NCI-H187 (cell line): ENCODE data around the gene CMC1.
"Not testable (repeated sequence)": the region's sequence is repeated elsewhere in the genome, so short reads cannot be mapped to it uniquely, and the experiment has no call there.

Source experiments
- DNase-seq, 2 experiments: peaks; one replicate each; lab custom pipeline; 2025; lab: John Stamatoyannopoulos, UW

Gene CMC1

GRCh38 chr3:28241221-28242160, at the start of gene CMC1:
Gene CMC1, plus strand, starts transcription at chr3:28241619. Its CDS starts 175 bp downstream, at chr3:28241794.
- DNase-seq = peak; percentile 76 to 86

GRCh38 chr3:28198161-28198560, 43.3 kb upstream of the CMC1 start:
- no peak for DNase-seq

GRCh38 chr3:28198974-28199373, 42.4 kb upstream of the CMC1 start:
- no peak for DNase-seq

- DNase-seq = not testable (repeated sequence)
These were observed 41.8 kb upstream of the CMC1 start for GRCh38 chr3:28199643-28200042.

GRCh38 chr3:28200366-28200848, 41.0 kb upstream of the CMC1 start:
- not testable (repeated sequence) for DNase-seq

GRCh38 chr3:28206479-28206878, 34.9 kb upstream of the CMC1 start:
- DNase-seq = no peak

- DNase-seq = no peak
These were observed 34.3 kb upstream of the CMC1 start for GRCh38 chr3:28207000-28207733.

- no peak for DNase-seq
These were observed 30.3 kb upstream of the CMC1 start for GRCh38 chr3:28210968-28211713.

- no peak for DNase-seq
These were observed 28.7 kb upstream of the CMC1 start for GRCh38 chr3:28212681-28213080.

- no peak for DNase-seq
These were observed 26.0 kb upstream of the CMC1 start for GRCh38 chr3:28215407-28215806.

- DNase-seq = no peak
These were observed 23.1 kb upstream of the CMC1 start for GRCh38 chr3:28218071-28218916.

- DNase-seq = no peak
These were observed 22.6 kb upstream of the CMC1 start for GRCh38 chr3:28218917-28219198.

GRCh38 chr3:28224430-28224829, 17.0 kb upstream of the CMC1 start:
- no peak for DNase-seq

- no peak for DNase-seq
These were observed 15.4 kb upstream of the CMC1 start for GRCh38 chr3:28226020-28226419.

GRCh38 chr3:28228623-28229022, 12.8 kb upstream of the CMC1 start:
- DNase-seq = no peak

- no peak for DNase-seq
These were observed 8.8 kb upstream of the CMC1 start for GRCh38 chr3:28232659-28233058.

GRCh38 chr3:28234454-28234853, 7.0 kb upstream of the CMC1 start:
- no peak for DNase-seq

- DNase-seq = no peak
These were observed 2.3 kb upstream of the CMC1 start for GRCh38 chr3:28239108-28239507.

GRCh38 chr3:28240441-28240840, 978 bp upstream of the CMC1 start:
- DNase-seq = no peak

GRCh38 chr3:28242519-28242918, 1.1 kb downstream of the CMC1 start:
- DNase-seq = no peak

- DNase-seq = no peak
These were observed 2.1 kb downstream of the CMC1 start for GRCh38 chr3:28243424-28244106.
